IMR-90 (cell line): ENCODE measurements around the gene AGAP1. TPM values are rescaled to one million over a fixed set of nuclear protein-coding genes. Genes with fewer than 3 reads are reported as not detected.

ENCODE experiments used
- ATAC-seq: fragments of 200-7000 bp; cut with Tn5 transposase; 2 replicates; pipeline ENCODE4 v1.9.1; 2020; ENCODE audit warnings: low read depth, mild to moderate bottlenecking, moderate library complexity
- BruUV-seq: library from RNA; stranded (reverse); fragments of 400-500 nt; replicated peaks from 2 replicates; lab custom pipeline; 2021; lab: Mats Ljungman, UMichigan
- CTCF ChIA-PET: fragments of 300-600 bp; formaldehyde crosslinking; extraction: SDS; loops from one replicate; lab custom pipeline; 2021; ENCODE audit warnings: antibody characterized with exemption; lab: Yijun Ruan, JAX
- POLR2A ChIA-PET: fragments of 300-600 bp; sonication (Branson Sonifier 250); formaldehyde crosslinking; loops from one replicate; lab custom pipeline; 2022; ENCODE audit warnings: antibody characterized with exemption; ENCODE audit not compliant: unreplicated experiment; lab: Charles Lee
- DNase-seq: peaks from one replicate; pipeline ENCODE4 v3.0.0; 2013
- H2AFZ ChIP-seq: replicated peaks from 2 replicates; pipeline ENCODE3; 2013; ENCODE audit warnings: low read length, mild to moderate bottlenecking; ENCODE audit not compliant: poor library complexity
- H2AK5ac ChIP-seq: 2 replicates; pipeline ENCODE4 v1.6.1; 2013; ENCODE audit warnings: low read depth, low read length, inconsistent platforms
- H2AK9ac ChIP-seq: replicated peaks from 2 replicates; pipeline ENCODE3; 2013; ENCODE audit warnings: mild to moderate bottlenecking, low read depth, low read length, moderate library complexity; ENCODE audit not compliant: poor library complexity
- H2BK120ac ChIP-seq: 2 replicates; pipeline ENCODE4 v1.6.1; 2013; ENCODE audit warnings: low read depth, low read length, inconsistent platforms
- H2BK15ac ChIP-seq: 3 replicates; pipeline ENCODE4 v1.6.1; 2013; ENCODE audit warnings: low read depth, low read length, inconsistent platforms
- H2BK20ac ChIP-seq: 2 replicates; pipeline ENCODE4 v1.6.1; 2013; ENCODE audit warnings: low read depth, mild to moderate bottlenecking, inconsistent platforms, low read length, moderate library complexity
- H2BK5ac ChIP-seq: 2 replicates; pipeline ENCODE4 v1.6.1; 2013; ENCODE audit warnings: mild to moderate bottlenecking, low read depth, low read length, inconsistent platforms; ENCODE audit not compliant: poor library complexity, severe bottlenecking
- H3K14ac ChIP-seq: replicated peaks from 2 replicates; pipeline ENCODE4 v1.6.1; 2013; ENCODE audit warnings: low read depth, low read length, inconsistent platforms
- H3K18ac ChIP-seq: 2 replicates; pipeline ENCODE4 v1.6.1; 2013; ENCODE audit warnings: low read depth, low read length, control low read depth
- H3K23ac ChIP-seq: 2 replicates; pipeline ENCODE4 v1.6.1; 2013; ENCODE audit warnings: low read depth, low read length, inconsistent platforms
- H3K27ac ChIP-seq: 2 replicates; pipeline ENCODE4 v1.5.1; 2013; ENCODE audit warnings: mild to moderate bottlenecking, control low read depth, low read length; ENCODE audit not compliant: insufficient read depth
- H3K27me3 ChIP-seq: 2 replicates; pipeline ENCODE4 v1.6.1; 2013; ENCODE audit warnings: low read length; ENCODE audit not compliant: control insufficient read depth, insufficient read depth
- H3K36me3 ChIP-seq: 2 replicates; pipeline ENCODE4 v1.6.1; 2013; ENCODE audit warnings: low read length, mixed read lengths; ENCODE audit not compliant: control insufficient read depth, insufficient read depth
- H3K4ac ChIP-seq: 2 replicates; pipeline ENCODE4 v1.6.1; 2013; ENCODE audit warnings: low read depth, low read length, inconsistent platforms
- H3K4me1 ChIP-seq: 2 replicates; pipeline ENCODE4 v1.6.1; 2013; ENCODE audit warnings: low read length, mixed read lengths; ENCODE audit not compliant: control insufficient read depth, insufficient read depth
- H3K4me2 ChIP-seq: 2 replicates; pipeline ENCODE4 v1.6.1; 2013; ENCODE audit warnings: low read depth, mild to moderate bottlenecking, control low read depth, low read length, moderate library complexity
- H3K4me3 ChIP-seq: 2 replicates; pipeline ENCODE4 v1.5.1; 2013; ENCODE audit warnings: low read depth, mild to moderate bottlenecking, control low read depth, low read length, moderate library complexity; ENCODE audit not compliant: insufficient read depth
- H3K56ac ChIP-seq: 2 replicates; pipeline ENCODE4 v1.6.1; 2013; ENCODE audit warnings: low read length, inconsistent platforms; ENCODE audit not compliant: insufficient read depth; ENCODE audit errors: extremely low read depth
- H3K79me1 ChIP-seq, 2 experiments: 2 replicates each; pipeline ENCODE4 v1.6.1; 2013; ENCODE audit warnings: low read length in 2 of 2, inconsistent platforms in 1 of 2, low read depth in 1 of 2
- H3K9ac ChIP-seq: 2 replicates; pipeline ENCODE4 v1.6.1; 2013; ENCODE audit warnings: low read depth, low read length, control low read depth
- H3K9me1 ChIP-seq: 2 replicates; pipeline ENCODE4 v1.6.1; 2013; ENCODE audit warnings: low read length, inconsistent platforms; ENCODE audit not compliant: insufficient read depth
- H3K9me3 ChIP-seq: 2 replicates; pipeline ENCODE4 v1.6.1; 2013; ENCODE audit warnings: low read length; ENCODE audit not compliant: control insufficient read depth, insufficient read depth
- H4K20me1 ChIP-seq: 2 replicates; pipeline ENCODE4 v1.6.1; 2013; ENCODE audit warnings: low read length, inconsistent platforms; ENCODE audit not compliant: insufficient read depth
- H4K5ac ChIP-seq: 2 replicates; pipeline ENCODE4 v1.6.1; 2013; ENCODE audit warnings: mild to moderate bottlenecking, low read depth, low read length, control low read depth
- H4K8ac ChIP-seq, 2 experiments: 2 replicates each; pipeline ENCODE4 v1.6.1; 2013; ENCODE audit warnings: low read depth in 2 of 2, low read length in 2 of 2, control low read depth in 1 of 2, inconsistent platforms in 1 of 2
- H4K91ac ChIP-seq: 2 replicates; pipeline ENCODE4 v1.6.1; 2013; ENCODE audit warnings: low read depth, low read length, inconsistent platforms; ENCODE audit not compliant: insufficient read depth
- BHLHE40 ChIP-seq: fragments of 150-350 bp; IDR thresholded peaks from 2 replicates; pipeline ENCODE4 v1.6.1; 2016; ENCODE audit warnings: mild to moderate bottlenecking, low read depth, low read length
- CEBPB ChIP-seq: IDR thresholded peaks from 2 replicates; pipeline ENCODE4 v1.6.1; 2012; ENCODE audit warnings: low read depth, low read length, improper control_type of control experiment
- CHD1 ChIP-seq: IDR thresholded peaks from 2 replicates; pipeline ENCODE4 v1.6.1; 2012; ENCODE audit warnings: low read depth, low read length, improper control_type of control experiment
- FOS ChIP-seq: fragments of 150-350 bp; IDR thresholded peaks from 2 replicates; pipeline ENCODE4 v1.6.1; 2016; ENCODE audit warnings: low read depth, low read length
- MAZ ChIP-seq: IDR thresholded peaks from 2 replicates; pipeline ENCODE4 v1.6.1; 2012; ENCODE audit warnings: low read depth, mild to moderate bottlenecking, low read length, improper control_type of control experiment, moderate library complexity, borderline replicate concordance
- MXI1 ChIP-seq: IDR thresholded peaks from 2 replicates; pipeline ENCODE4 v1.6.1; 2012; ENCODE audit warnings: low read depth, mild to moderate bottlenecking, low read length, moderate library complexity, borderline replicate concordance
- NFE2L2 ChIP-seq: fragments of 150-350 bp; IDR thresholded peaks from 2 replicates; pipeline ENCODE4 v1.6.1; 2016; ENCODE audit warnings: low read depth, mild to moderate bottlenecking, low read length
- POLR2A ChIP-seq: IDR thresholded peaks from 2 replicates; pipeline ENCODE4 v1.6.1; 2012; ENCODE audit warnings: mild to moderate bottlenecking, low read depth, low read length
- RAD21 ChIP-seq: IDR thresholded peaks from 2 replicates; pipeline ENCODE4 v1.6.1; 2012; ENCODE audit warnings: low read length, improper control_type of control experiment
- RCOR1 ChIP-seq: IDR thresholded peaks from 2 replicates; pipeline ENCODE4 v1.6.1; 2012; ENCODE audit warnings: mild to moderate bottlenecking, low read length, improper control_type of control experiment; ENCODE audit not compliant: insufficient replicate concordance
- RFX5 ChIP-seq: IDR thresholded peaks from 2 replicates; pipeline ENCODE4 v1.8.0; 2012; ENCODE audit warnings: low read depth, mild to moderate bottlenecking, low read length, moderate library complexity
- SMC3 ChIP-seq: fragments of 150-350 bp; IDR thresholded peaks from 2 replicates; pipeline ENCODE4 v1.6.1; 2016; ENCODE audit warnings: low read depth, mild to moderate bottlenecking, antibody characterized with exemption, low read length, moderate library complexity
- USF2 ChIP-seq: fragments of 150-350 bp; IDR thresholded peaks from 2 replicates; pipeline ENCODE4 v1.6.1; 2017; ENCODE audit warnings: mild to moderate bottlenecking, antibody characterized with exemption, low read length, low read depth
- WGBS, 2 experiments: methylation state at CpG; one replicate each; pipeline versions ENCODE4 v1.1.5 to v1.1.7; 2013; ENCODE audit warnings: missing lambda C conversion rate in 2 of 2; ENCODE audit not compliant: insufficient read length in 1 of 2; ENCODE audit errors: extremely low coverage in 2 of 2; 5-methylcytosine and 5-hydroxymethylcytosine counted together
- dilution Hi-C: fragments of 300-500 bp; cut with HindIII; formaldehyde crosslinking; loops from one replicate; pipeline ENCODE4 v1.14.3; 2018; ENCODE audit warnings: low sequenced_read_pairs; ENCODE audit not compliant: unreplicated experiment
- in situ Hi-C: fragments of 300-500 bp; cut with MboI; formaldehyde crosslinking; loops from 3 replicates; pipeline ENCODE4 v1.14.3; 2019; ENCODE audit warnings: low sequenced_read_pairs, inconsistent platforms, mixed read lengths
- intact Hi-C: fragments of 100-400 bp; cut with micrococcal nuclease; formaldehyde crosslinking; loops from 2 replicates; pipeline ENCODE4 v1.10.0; 2022
- polyA plus RNA-seq, 3 experiments: library from polyadenylated mRNA; depleted of rRNA; stranded (reverse); fragments of >200 nt; gene quantifications; 2 replicates each; pipeline ENCODE4 v1.2.3, GENCODE V29; 2012; ENCODE audit warnings: low replicate concordance in 1 of 3
- total RNA-seq: library from RNA; depleted of rRNA; stranded (reverse); fragments of >200 nt; gene quantifications from 2 replicates; pipeline ENCODE4 v1.2.3, GENCODE V29; 2012
- TF ChIP-seq, protein P1 (sequence below): conservative IDR thresholded peaks from 2 replicates; pipeline ENCODE4 v1.5.1; 2012; ENCODE audit warnings: mild to moderate bottlenecking, low read depth, low read length, improper control_type of control experiment
- TF ChIP-seq, protein P2 (sequence below): fragments of 150-350 bp; IDR thresholded peaks from 2 replicates; pipeline ENCODE4 v1.6.1; 2016; ENCODE audit warnings: low read depth, mild to moderate bottlenecking, low read length, moderate library complexity, borderline replicate concordance

AGAP1 gene
- total and polyA plus RNA-seq, 2 of the 4 experiments (the other 2 are of a cell fraction) = 15.1 to 16.4 TPM

DNA sequence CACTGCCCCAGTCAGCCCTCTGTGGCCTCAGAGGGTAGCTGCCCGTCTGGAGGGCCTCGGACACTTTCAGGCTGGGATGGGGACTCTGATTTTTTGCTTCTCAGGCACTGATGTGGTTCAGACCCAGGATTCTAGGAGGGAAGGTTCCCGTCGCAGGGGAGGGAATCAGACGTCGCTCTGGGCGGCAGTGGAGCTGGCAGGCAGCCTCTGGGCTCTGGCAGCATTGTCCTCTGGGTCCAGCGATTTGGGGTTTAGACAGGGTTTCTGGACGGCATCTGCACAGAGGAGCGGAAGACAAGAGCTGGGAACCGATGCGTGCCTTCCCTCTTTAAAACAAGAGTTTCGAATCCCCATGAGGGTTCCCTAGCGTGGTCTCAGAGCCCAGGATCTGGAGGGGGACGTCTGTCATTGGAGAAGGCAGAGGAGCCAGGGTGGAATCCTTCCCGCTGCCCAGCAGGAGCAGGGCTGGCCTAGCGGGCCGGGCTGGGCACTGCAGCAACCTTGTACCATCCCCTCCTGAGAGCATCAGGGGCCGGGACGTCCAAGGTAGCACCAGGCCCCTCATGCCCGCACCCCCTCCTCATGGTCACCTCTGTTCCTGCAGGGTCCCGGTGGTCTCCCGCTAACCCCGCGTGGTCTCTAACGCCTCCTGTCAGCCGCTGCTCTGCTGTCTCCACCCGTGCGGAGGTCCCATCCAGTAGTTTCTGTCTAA is 246.0 kb downstream of the AGAP1 start:
- Histone ChIP-seq H2AK9ac (no peak overlapping the region), H4K20me1 (peaks cover 6% of the 10 kb centered on the region; the same call in 1 of the 2 replicates), H3K27me3 (no peaks in the 10 kb centered on the region), H2AK5ac (no peak overlapping the region), H4K91ac (no peak overlapping the region), H3K9me1 (no peaks in the 10 kb centered on the region; the same call in 1 of the 2 replicates), H3K18ac (no peak overlapping the region), H3K36me3 (peaks cover 4% of the 10 kb centered on the region), H3K9ac (no peak overlapping the region), H3K23ac (no peak overlapping the region), H2BK20ac (no peak overlapping the region), H3K4me2 (no peak overlapping the region), H3K79me1 (no peaks in the 10 kb centered on the region; a peak in 2 of 4 replicates), H2AFZ (no peak overlapping the region), H2BK120ac (no peak overlapping the region), H4K8ac (no peak overlapping the region), H4K5ac (no peak overlapping the region), H3K4ac (no peak overlapping the region), H2BK15ac (no peak overlapping the region), H3K4me3 (no peak overlapping the region), H3K27ac (no peak overlapping the region), H3K14ac (no peak overlapping the region), H3K9me3 (no peaks in the 10 kb centered on the region), H3K56ac (no peak overlapping the region), H2BK5ac (no peak overlapping the region), H3K4me1 (no peaks in the 10 kb centered on the region)
- WGBS, 2 experiments = 92% methylated on average over 12 of the region's 29 CpGs; no CpG with 5 or more reads in 1 of the 2 experiments
- POLR2A ChIA-PET = no interaction called here
- DNase-seq (no peak), ATAC-seq (no peak)
- no TSS peak for BruUV-seq
- in situ Hi-C loops (loop anchor here (5.0 kb wide), 1 partner anchor 138 kb away; no protein-coding TSS in a partner anchor), intact Hi-C loops (loop anchor here (10.0 kb wide), 1 partner anchor 475 kb away; no protein-coding TSS in a partner anchor), dilution Hi-C loops (loop anchor here (25.0 kb wide), 1 partner anchor 603 kb away; no protein-coding TSS in a partner anchor)
- TF ChIP-seq USF2 (no peak), SMC3 (no peak), RCOR1 (no peak), POLR2A (no peak), CEBPB (no peak), FOS (no peak), CHD1 (no peak), RFX5 (no peak), RAD21 (no peak), MXI1 (no peak), NFE2L2 (no peak), MAZ (no peak), BHLHE40 (no peak)
- TF ChIP-seq, protein P1, sequence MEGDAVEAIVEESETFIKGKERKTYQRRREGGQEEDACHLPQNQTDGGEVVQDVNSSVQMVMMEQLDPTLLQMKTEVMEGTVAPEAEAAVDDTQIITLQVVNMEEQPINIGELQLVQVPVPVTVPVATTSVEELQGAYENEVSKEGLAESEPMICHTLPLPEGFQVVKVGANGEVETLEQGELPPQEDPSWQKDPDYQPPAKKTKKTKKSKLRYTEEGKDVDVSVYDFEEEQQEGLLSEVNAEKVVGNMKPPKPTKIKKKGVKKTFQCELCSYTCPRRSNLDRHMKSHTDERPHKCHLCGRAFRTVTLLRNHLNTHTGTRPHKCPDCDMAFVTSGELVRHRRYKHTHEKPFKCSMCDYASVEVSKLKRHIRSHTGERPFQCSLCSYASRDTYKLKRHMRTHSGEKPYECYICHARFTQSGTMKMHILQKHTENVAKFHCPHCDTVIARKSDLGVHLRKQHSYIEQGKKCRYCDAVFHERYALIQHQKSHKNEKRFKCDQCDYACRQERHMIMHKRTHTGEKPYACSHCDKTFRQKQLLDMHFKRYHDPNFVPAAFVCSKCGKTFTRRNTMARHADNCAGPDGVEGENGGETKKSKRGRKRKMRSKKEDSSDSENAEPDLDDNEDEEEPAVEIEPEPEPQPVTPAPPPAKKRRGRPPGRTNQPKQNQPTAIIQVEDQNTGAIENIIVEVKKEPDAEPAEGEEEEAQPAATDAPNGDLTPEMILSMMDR = no peak
- TF ChIP-seq, protein P2, sequence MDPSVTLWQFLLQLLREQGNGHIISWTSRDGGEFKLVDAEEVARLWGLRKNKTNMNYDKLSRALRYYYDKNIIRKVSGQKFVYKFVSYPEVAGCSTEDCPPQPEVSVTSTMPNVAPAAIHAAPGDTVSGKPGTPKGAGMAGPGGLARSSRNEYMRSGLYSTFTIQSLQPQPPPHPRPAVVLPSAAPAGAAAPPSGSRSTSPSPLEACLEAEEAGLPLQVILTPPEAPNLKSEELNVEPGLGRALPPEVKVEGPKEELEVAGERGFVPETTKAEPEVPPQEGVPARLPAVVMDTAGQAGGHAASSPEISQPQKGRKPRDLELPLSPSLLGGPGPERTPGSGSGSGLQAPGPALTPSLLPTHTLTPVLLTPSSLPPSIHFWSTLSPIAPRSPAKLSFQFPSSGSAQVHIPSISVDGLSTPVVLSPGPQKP = no peak
- CTCF ChIA-PET = no interaction called here
